K562 (cell line): ENCODE data around the gene ZNF547. TPM values are rescaled to one million over a fixed set of nuclear protein-coding genes. Genes with fewer than 3 reads are reported as not detected.
A peak's percentile ranks its signal among the peaks of the same experiment; 100 is the strongest.

ENCODE experiments used
- ARNT ChIP-seq, 2 experiments: fragments of 450-650 bp; IDR thresholded peaks; 2 replicates each; pipeline ENCODE4 v1.6.1; 2016; ENCODE audit warnings: mild to moderate bottlenecking in 1 of 2
- EGR1 ChIP-seq: fragments of 450-650 bp; conservative IDR thresholded peaks from 2 replicates; pipeline ENCODE4 v1.6.1; 2017; ENCODE audit warnings: mild to moderate bottlenecking
- ETV6 ChIP-seq, 3 experiments: fragments of 150-350 bp in 1 of 3; sonication (generic) in 1 of 3; formaldehyde crosslinking in 1 of 3; IDR thresholded peaks; 2 replicates each; pipeline versions ENCODE4 v1.6.1 to v1.8.0; 2014 to 2022; ENCODE audit warnings: borderline replicate concordance in 2 of 3, low read depth in 2 of 3, antibody characterized with exemption in 1 of 3, low read length in 1 of 3, mild to moderate bottlenecking in 1 of 3, missing genetic modification reagents in 1 of 3
- FOXM1 ChIP-seq, 2 experiments: fragments of 450-650 bp in 1 of 2; sonication (generic) in 1 of 2; formaldehyde crosslinking in 1 of 2; IDR thresholded peaks; 2 replicates each; pipeline versions ENCODE4 v1.6.1 to v1.9.0; 2017 to 2022; ENCODE audit warnings: low read depth in 2 of 2, mild to moderate bottlenecking in 2 of 2, missing genetic modification reagents in 1 of 2, moderate library complexity in 1 of 2
- HDAC1 ChIP-seq, 2 experiments: fragments of 450-650 bp; IDR thresholded peaks; 2 replicates each; pipeline ENCODE4 v1.6.1; 2016 to 2017; ENCODE audit warnings: inconsistent platforms in 1 of 2, mild to moderate bottlenecking in 1 of 2, moderate library complexity in 1 of 2
- MXI1 ChIP-seq: IDR thresholded peaks from 2 replicates; pipeline ENCODE4 v1.6.1; 2011; ENCODE audit warnings: low read depth, mild to moderate bottlenecking, improper control_type of control experiment, low read length
- NRF1 ChIP-seq, 2 experiments: fragments of 450-650 bp; IDR thresholded peaks in 1 of 2; conservative IDR thresholded peaks in 1 of 2; 2 replicates each; pipeline ENCODE4 v1.6.1; 2014; ENCODE audit warnings: mild to moderate bottlenecking in 2 of 2
- SIX5 ChIP-seq, 2 experiments: IDR thresholded peaks; 2 replicates each; pipeline ENCODE4 v1.6.1; 2011; ENCODE audit warnings: low read length in 2 of 2, borderline replicate concordance in 1 of 2, low read depth in 1 of 2, mild to moderate bottlenecking in 1 of 2, moderate library complexity in 1 of 2; ENCODE audit not compliant: insufficient read depth in 1 of 2
- SREBF1 ChIP-seq: fragments of 150-350 bp; IDR thresholded peaks from 2 replicates; pipeline ENCODE4 v1.6.1; 2014; ENCODE audit warnings: antibody characterized with exemption, low read depth, low read length, borderline replicate concordance
- TCFL5 ChIP-seq: fragments of 250-450 bp; sonication (Bioruptor Pico); conservative IDR thresholded peaks from 2 replicates; pipeline ENCODE4 v1.6.1; 2021; ENCODE audit warnings: mild to moderate bottlenecking, moderate library complexity, matching md5 sums
- ZBTB1 ChIP-seq: sonication (generic); formaldehyde crosslinking; IDR thresholded peaks from 2 replicates; pipeline ENCODE4 v1.8.1; 2023; ENCODE audit warnings: missing genetic modification reagents, low read depth, mild to moderate bottlenecking, borderline replicate concordance
- ZNF217 ChIP-seq: sonication (generic); formaldehyde crosslinking; IDR thresholded peaks from 2 replicates; pipeline ENCODE4 v1.8.0; 2022; ENCODE audit warnings: mild to moderate bottlenecking, missing genetic modification reagents
- ZNF23 ChIP-seq: fragments of 250-450 bp; sonication (Bioruptor Pico); IDR thresholded peaks from 2 replicates; pipeline ENCODE4 v1.4.0; 2020; ENCODE audit warnings: mild to moderate bottlenecking
- ZNF3 ChIP-seq: fragments of 250-450 bp; sonication (Bioruptor Pico); IDR thresholded peaks from 2 replicates; pipeline ENCODE4 v1.5.0; 2021; ENCODE audit warnings: mild to moderate bottlenecking, moderate library complexity
- polyA plus RNA-seq, 8 experiments: library from polyadenylated mRNA; depleted of rRNA in 4 of 8; stranded (reverse) in 5 of 8; unstranded in 3 of 8; fragments of >200 nt; fragmentation: Nextera tagmentation in 2 of 8; fragmentation: Illumina TruSeq in 1 of 8; extraction: Ambion mirVana in 2 of 8; extraction: Trizol in 1 of 8; gene quantifications; 2 replicates each; pipeline versions ENCODE4 v1.2.1 to v1.2.3, GENCODE V29; 2011 to 2014; ENCODE audit warnings: inconsistent platforms in 1 of 8, missing spikeins in 1 of 8
- total RNA-seq, 7 experiments: library from RNA; depleted of rRNA in 6 of 7; stranded (reverse); fragments of >200 nt in 6 of 7; fragmentation: Illumina TruSeq in 2 of 7; extraction: Trizol in 2 of 7; gene quantifications; 2 replicates each; pipeline versions ENCODE4 v1.2.1 to v1.2.3, GENCODE V29; 2011 to 2021; ENCODE audit warnings: low replicate concordance in 1 of 7
- TF ChIP-seq, protein P1 (sequence below): fragments of 250-450 bp; sonication (Bioruptor Pico); IDR thresholded peaks from 2 replicates; pipeline ENCODE4 v1.5.0; 2021
- TF ChIP-seq, protein P2 (sequence below): fragments of 450-650 bp; formaldehyde crosslinking; IDR thresholded peaks from 2 replicates; pipeline ENCODE4 v1.4.0; 2020; ENCODE audit warnings: mild to moderate bottlenecking, moderate library complexity
- TF ChIP-seq, protein P3 (sequence below): fragments of 250-450 bp; sonication (Bioruptor Pico); IDR thresholded peaks from 2 replicates; pipeline ENCODE4 v1.5.0; 2021; ENCODE audit warnings: mild to moderate bottlenecking, moderate library complexity
- TF ChIP-seq, protein P4 (sequence below): sonication (generic); formaldehyde crosslinking; IDR thresholded peaks from 2 replicates; pipeline ENCODE4 v1.9.0; 2022; ENCODE audit warnings: mild to moderate bottlenecking, missing genetic modification reagents

The ZNF547 gene
- total and polyA plus RNA-seq, 9 of the 15 experiments (the other 6 are each of a cell fraction or from before 2014, with no cell fraction given), result 0.03 to 0.96 (median 0.30) TPM

DNA sequence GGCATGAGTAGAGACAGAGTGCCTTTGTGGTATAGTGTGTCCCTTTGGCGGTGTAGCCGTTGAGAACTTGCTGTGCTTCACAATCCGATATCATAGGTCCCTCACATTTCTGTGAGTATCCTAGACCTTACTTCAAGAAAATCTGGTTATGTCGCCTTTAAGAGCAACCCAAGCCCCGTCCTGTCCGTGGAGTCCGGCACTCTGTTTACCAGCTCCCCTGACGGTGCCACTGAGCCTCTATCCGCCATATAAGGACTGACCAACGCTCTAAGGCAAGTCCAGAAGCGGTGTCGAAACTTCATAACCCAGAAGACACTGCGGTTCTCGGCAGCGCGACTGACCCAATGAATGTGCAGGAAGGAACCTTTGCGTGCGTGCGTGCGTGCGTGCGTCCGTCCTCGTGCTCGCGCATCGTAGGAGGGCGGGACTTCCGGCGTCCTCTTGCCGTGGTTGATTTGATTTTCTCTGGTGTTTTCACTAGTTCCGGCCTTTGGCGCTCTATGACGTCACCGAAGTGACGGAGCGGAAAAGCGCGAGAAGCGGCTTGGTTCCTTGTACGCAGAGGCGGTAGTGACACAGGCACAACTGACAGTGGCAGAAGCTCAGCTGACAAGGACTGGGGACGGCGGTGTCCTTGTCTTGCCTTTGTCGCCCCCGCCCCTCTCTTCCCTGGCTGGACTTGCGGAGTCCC, at the start of gene ZNF547, which contains the start of gene TRAPPC2B (continued):
- TF ChIP-seq ETV6 (IDR thresholded peaks at IDR 0.05; ENCODE audit: borderline replicate concordance in 1 of 2, low read depth in 2 of 2, low read length in 1 of 2), result no peak
- TF ChIP-seq ETV6 (CRISPR knock-in tag; IDR thresholded peaks at IDR 0.05; ENCODE audit: borderline replicate concordance), result no peak
- no peak for TF ChIP-seq SREBF1
- TF ChIP-seq ZNF217 (CRISPR knock-in tag), result no peak
- TF ChIP-seq, protein P1, sequence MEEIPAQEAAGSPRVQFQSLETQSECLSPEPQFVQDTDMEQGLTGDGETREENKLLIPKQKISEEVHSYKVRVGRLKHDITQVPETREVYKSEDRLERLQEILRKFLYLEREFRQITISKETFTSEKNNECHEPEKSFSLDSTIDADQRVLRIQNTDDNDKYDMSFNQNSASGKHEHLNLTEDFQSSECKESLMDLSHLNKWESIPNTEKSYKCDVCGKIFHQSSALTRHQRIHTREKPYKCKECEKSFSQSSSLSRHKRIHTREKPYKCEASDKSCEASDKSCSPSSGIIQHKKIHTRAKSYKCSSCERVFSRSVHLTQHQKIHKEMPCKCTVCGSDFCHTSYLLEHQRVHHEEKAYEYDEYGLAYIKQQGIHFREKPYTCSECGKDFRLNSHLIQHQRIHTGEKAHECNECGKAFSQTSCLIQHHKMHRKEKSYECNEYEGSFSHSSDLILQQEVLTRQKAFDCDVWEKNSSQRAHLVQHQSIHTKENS (CRISPR knock-in tag), result no peak
- TF ChIP-seq ZNF3 (CRISPR knock-in tag), result no peak
- no peak for TF ChIP-seq HDAC1 (IDR thresholded peaks at IDR 0.05)
- TF ChIP-seq EGR1, result peak; percentile 86
- TF ChIP-seq TCFL5, result no peak
- TF ChIP-seq ZNF23 (CRISPR knock-in tag), result no peak
- TF ChIP-seq, protein P2, sequence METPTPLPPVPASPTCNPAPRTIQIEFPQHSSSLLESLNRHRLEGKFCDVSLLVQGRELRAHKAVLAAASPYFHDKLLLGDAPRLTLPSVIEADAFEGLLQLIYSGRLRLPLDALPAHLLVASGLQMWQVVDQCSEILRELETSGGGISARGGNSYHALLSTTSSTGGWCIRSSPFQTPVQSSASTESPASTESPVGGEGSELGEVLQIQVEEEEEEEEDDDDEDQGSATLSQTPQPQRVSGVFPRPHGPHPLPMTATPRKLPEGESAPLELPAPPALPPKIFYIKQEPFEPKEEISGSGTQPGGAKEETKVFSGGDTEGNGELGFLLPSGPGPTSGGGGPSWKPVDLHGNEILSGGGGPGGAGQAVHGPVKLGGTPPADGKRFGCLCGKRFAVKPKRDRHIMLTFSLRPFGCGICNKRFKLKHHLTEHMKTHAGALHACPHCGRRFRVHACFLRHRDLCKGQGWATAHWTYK (CRISPR knock-in tag), result no peak
- TF ChIP-seq, protein P3, sequence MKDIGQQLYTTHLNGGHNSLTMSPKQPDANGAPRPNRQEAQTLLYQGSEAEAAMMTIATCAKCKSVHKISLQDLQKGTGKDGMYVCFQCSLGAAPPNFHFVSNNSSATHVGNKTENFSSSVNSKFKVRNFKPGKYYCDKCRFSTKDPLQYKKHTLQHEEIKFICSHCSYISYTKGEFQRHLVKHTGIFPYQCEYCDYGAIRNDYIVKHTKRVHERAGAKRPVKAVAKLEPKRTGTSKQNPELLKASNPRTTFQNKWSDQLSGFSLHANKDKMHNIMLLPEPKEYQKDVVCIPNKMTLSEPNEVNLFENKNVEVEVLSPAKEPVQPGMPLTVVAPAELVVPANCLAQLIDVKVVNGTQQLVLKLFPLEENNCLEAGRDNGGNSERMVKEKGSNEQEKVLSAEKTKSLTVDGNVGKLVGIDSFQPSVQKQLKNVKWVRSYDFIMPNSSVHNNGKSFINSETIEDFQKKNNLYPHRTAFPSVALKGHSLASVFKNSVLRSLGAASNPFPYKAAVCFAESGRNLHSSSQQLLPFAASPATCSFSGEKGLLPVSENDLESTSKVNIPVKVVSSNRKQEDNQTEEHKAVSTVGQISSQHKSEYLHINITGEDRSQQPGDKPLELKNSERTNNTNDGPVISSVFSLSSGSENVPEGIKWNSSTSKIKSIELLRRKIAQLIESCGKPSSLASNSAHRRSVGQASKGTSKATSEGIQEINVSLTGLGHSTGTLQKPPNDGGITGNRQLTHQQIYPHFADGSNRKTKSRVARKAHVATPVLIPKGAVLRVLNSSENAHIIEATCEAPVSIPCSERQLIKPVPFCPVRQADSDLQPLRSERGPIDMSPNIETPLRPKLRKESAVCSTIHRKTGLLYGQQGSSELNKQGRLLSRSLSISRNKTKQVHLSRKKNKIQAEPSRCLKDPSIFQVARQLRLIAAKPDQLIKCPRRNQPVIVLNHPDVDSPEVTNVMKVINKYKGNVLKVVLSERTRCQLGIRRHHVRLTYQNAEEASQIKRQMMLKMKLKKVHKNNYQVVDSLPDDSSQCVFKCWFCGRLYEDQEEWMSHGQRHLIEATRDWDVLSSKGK (CRISPR knock-in tag), result no peak
- TF ChIP-seq MXI1, result no peak
- TF ChIP-seq SIX5 (IDR thresholded peaks at IDR 0.05; ENCODE audit: borderline replicate concordance in 1 of 2, insufficient read depth in 1 of 2, low read depth in 1 of 2, low read length in 2 of 2), result peak in 1 of 2 experiments; percentile 55; a peak in 2 of 4 replicates
- TF ChIP-seq ARNT (IDR thresholded peaks at IDR 0.05), result no peak
- peak; percentile 90 to 92 for TF ChIP-seq NRF1 (conservative IDR thresholded peaks at IDR 0.05 in 1 of 2, IDR thresholded peaks at IDR 0.05 in 1 of 2)
- TF ChIP-seq FOXM1 (IDR thresholded peaks at IDR 0.05; ENCODE audit: low read depth), result no peak
- TF ChIP-seq FOXM1 (CRISPR knock-in tag; IDR thresholded peaks at IDR 0.05; ENCODE audit: low read depth), result no peak
- no peak for TF ChIP-seq ZBTB1 (CRISPR knock-in tag)
- TF ChIP-seq, protein P4, sequence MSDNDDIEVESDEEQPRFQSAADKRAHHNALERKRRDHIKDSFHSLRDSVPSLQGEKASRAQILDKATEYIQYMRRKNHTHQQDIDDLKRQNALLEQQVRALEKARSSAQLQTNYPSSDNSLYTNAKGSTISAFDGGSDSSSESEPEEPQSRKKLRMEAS, result peak; percentile 66
